Measurements from ENCODE around the gene EOLA2.
"Not testable (repeated sequence)": the region's sequence is repeated elsewhere in the genome, so short reads cannot be mapped to it uniquely, and the experiment has no call there.

- TF ChIP-seq CTCF (IDR thresholded peaks at IDR 0.05; ENCODE audit: low read length); EZH2 (IDR thresholded peaks at IDR 0.05; ENCODE audit: borderline replicate concordance, low read length): not testable (repeated sequence)
Observed at GRCh38 chrX:149929400-149929799, 8.9 kb downstream of the EOLA2 start, which contains the start of gene HSFX4.
